ENCODE results near the gene PRRC2A.

PRRC2A gene

GRCh38 chr6:31636698-31637596, 16.4 kb downstream of the PRRC2A start:
- TF ChIP-seq, protein P1, sequence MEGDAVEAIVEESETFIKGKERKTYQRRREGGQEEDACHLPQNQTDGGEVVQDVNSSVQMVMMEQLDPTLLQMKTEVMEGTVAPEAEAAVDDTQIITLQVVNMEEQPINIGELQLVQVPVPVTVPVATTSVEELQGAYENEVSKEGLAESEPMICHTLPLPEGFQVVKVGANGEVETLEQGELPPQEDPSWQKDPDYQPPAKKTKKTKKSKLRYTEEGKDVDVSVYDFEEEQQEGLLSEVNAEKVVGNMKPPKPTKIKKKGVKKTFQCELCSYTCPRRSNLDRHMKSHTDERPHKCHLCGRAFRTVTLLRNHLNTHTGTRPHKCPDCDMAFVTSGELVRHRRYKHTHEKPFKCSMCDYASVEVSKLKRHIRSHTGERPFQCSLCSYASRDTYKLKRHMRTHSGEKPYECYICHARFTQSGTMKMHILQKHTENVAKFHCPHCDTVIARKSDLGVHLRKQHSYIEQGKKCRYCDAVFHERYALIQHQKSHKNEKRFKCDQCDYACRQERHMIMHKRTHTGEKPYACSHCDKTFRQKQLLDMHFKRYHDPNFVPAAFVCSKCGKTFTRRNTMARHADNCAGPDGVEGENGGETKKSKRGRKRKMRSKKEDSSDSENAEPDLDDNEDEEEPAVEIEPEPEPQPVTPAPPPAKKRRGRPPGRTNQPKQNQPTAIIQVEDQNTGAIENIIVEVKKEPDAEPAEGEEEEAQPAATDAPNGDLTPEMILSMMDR (conservative IDR thresholded peaks at IDR 0.05; ENCODE audit: low read depth) = no peak
- no peak for DNase-seq (ENCODE audit: low spot score)
- peak overlapping the region; percentile 51 for H3K27ac ChIP-seq
- ChIA-PET POLR2A (ENCODE audit: low non-redundant PET) (no interaction called here), CTCF (interaction anchor here (0.7 kb wide), 1 partner anchor 317 kb away, joined by 5 read pairs; no protein-coding TSS in a partner anchor)

DNA sequence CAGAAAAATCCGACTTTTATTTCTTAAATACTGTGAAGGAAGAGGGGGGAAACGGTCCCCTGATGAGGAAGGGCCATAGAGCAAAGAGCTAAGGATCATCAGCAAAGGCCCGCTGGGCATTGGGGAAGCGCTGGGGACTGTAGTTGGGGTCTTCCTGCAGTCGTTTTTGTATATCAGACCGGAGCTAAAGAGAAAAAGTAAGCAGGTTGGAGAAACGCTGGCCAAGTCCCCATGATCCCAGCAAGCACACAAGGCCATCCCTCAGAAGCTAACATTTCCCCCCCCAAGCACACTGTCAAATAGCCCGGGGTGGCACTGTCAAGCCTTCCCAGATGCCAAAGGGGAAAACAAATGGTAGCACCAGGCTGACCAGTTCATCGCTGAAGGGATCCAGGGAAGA, 18.5 kb downstream of the PRRC2A start:
- TF ChIP-seq, protein P1 (conservative IDR thresholded peaks at IDR 0.05; ENCODE audit: low read depth) = no peak
- H3K27ac ChIP-seq = peak overlapping the region; percentile 58
- DNase-seq (ENCODE audit: low spot score) = no peak
- ChIA-PET CTCF (interaction anchor here (1.1 kb wide), 1 partner anchor 15 kb away, joined by 3 read pairs; no protein-coding TSS in a partner anchor), POLR2A (ENCODE audit: low non-redundant PET) (interaction anchor here (0.6 kb wide), 1 partner anchor 13 kb away, joined by 5 read pairs; no protein-coding TSS in a partner anchor)

DNA sequence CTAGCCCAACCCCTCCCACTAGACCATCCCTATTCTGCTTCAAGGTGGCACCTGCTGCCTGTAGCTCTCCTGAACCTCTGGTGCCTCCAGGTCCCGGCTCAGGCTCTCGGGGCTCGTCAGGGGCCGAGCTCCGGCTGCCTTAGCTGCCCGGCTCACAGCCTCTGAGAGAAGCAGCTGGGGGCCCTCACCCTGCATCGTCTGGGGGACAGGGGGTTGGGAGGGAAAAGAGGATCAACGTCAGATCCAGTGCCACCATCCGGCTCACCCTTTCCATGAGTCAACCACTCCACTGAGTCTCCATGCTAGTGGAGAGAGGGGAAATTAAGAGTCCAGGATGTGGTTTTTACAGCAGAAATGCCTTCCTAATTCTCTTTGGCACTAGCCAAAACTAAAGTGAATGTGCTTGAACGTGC, 18.9 kb downstream of the PRRC2A start:
- POLR2A ChIA-PET (ENCODE audit: low non-redundant PET) = no interaction called here
- H3K27ac ChIP-seq = peak overlapping the region; percentile 58
- DNase-seq (ENCODE audit: low spot score) = no peak
- CTCF ChIA-PET = interaction anchor here (0.7 kb wide), 1 partner anchor 24 kb away, joined by 3 read pairs; no protein-coding TSS in a partner anchor
- TF ChIP-seq, protein P1 (conservative IDR thresholded peaks at IDR 0.05; ENCODE audit: low read depth) = no peak

DNA sequence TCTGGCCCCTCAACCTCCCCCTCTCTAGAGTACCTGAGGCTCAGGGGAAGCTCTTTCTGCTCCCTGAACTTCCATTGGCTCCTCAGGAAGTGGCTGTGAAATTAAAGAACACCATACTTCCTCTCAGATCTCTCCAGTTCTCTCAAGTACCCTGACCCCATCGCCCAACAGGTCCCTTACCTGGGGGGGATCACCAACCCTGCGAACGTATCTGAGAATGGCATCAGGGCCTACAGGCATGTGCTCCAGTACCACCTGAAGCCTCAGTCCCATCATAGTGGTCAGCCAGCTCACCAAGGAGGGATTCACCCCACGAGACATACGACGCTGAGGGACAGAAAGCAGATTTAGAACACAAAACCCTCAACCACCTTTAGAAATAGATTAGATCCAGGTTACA, 20.1 kb downstream of the PRRC2A start:
- no peak for DNase-seq (ENCODE audit: low spot score)
- CTCF ChIA-PET = no interaction called here
- peak overlapping the region; percentile 40 for H3K27ac ChIP-seq
- POLR2A ChIA-PET (ENCODE audit: low non-redundant PET) = interaction anchor here (0.6 kb wide), 1 partner anchor 13 kb away, joined by 7 read pairs; no protein-coding TSS in a partner anchor
- TF ChIP-seq, protein P1 (conservative IDR thresholded peaks at IDR 0.05; ENCODE audit: low read depth) = no peak

GRCh38 chr6:31641370-31641769, 20.9 kb downstream of the PRRC2A start:
- TF ChIP-seq, protein P1 (conservative IDR thresholded peaks at IDR 0.05; ENCODE audit: low read depth) = no peak
- POLR2A ChIA-PET (ENCODE audit: low non-redundant PET) = no interaction called here
- peak overlapping the region; percentile 40 for H3K27ac ChIP-seq
- CTCF ChIA-PET = interaction anchor here (0.6 kb wide), 1 partner anchor 11 kb away, joined by 4 read pairs; no protein-coding TSS in a partner anchor
- no peak for DNase-seq (ENCODE audit: low spot score)

DNA sequence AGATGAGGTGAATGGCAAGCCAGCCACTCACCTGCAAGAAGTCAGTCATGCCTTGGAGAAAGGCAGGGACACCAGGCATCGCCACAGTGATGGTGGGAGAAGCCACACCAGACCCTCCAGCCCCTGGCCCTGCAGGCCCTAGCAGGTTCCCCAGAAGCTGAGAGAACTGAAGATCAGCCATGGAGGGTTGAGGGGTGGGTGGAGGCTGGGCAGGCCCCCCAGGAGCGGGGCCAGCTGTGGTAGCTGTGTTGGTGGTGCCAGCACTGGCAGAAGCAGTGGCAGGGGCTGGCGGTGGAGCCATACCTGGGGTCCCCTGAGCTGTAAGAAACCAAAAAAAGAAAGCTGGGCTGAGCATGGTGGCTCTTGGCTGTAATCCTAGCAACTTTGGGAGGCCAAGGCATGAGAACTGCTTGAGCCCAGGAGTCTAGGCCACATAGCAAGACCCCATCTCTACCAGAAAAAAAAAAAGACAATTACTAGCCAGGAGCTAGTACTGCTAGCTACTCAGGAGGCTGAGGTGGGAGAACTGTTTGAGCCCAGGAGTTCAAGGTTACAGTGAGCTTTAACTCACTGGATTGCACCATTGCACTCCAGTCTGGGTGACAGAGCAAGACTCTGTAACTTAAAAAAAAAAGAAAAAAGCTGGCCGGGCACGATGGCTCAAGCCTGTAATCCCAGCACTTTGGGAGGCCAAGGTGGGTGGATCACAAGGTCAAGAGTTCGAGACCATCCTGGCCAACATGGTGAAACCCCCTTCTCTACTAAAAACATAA, 22.5 kb downstream of the PRRC2A start:
- ChIA-PET CTCF (no interaction called here), POLR2A (ENCODE audit: low non-redundant PET) (no interaction called here)
- no peak for DNase-seq (ENCODE audit: low spot score)
- TF ChIP-seq, protein P1 (conservative IDR thresholded peaks at IDR 0.05; ENCODE audit: low read depth) = no peak
- H3K27ac ChIP-seq = 0 out of 2 replicates have a peak overlapping the region, but pooled peaks have one; percentile 31
